ENCODE measurements around the gene GPR37L1.
A peak's percentile ranks its signal among the peaks of the same experiment; 100 is the strongest.

Gene GPR37L1

GRCh38 chr1:202130297-202130721, 7.6 kb downstream of the GPR37L1 start:
- Histone ChIP-seq H3K4me3 (ENCODE audit: low read depth, low read length) (no peak overlapping the region), H3K4me1 (ENCODE audit: control insufficient read depth, insufficient read depth, low read length) (no peaks in the 10 kb centered on the region), H3K36me3 (ENCODE audit: control insufficient read depth in 2 of 2, insufficient read depth in 1 of 2, low read length in 2 of 2) (peaks cover 16 to 30% of the 10 kb centered on the region in 2 experiments), H3K9me3 (ENCODE audit: control insufficient read depth, insufficient read depth, low read depth, low read length) (no peaks in the 10 kb centered on the region), H3K27ac (ENCODE audit: extremely low read depth, low read depth, low read length) (no peak overlapping the region)
- TF ChIP-seq, protein P1, sequence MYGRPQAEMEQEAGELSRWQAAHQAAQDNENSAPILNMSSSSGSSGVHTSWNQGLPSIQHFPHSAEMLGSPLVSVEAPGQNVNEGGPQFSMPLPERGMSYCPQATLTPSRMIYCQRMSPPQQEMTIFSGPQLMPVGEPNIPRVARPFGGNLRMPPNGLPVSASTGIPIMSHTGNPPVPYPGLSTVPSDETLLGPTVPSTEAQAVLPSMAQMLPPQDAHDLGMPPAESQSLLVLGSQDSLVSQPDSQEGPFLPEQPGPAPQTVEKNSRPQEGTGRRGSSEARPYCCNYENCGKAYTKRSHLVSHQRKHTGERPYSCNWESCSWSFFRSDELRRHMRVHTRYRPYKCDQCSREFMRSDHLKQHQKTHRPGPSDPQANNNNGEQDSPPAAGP (tag by site-specific recombination; IDR thresholded peaks at IDR 0.05): peak; percentile 54; the same call in 1 of the 2 replicates
- peak; percentile 89 for TF ChIP-seq ZFHX2 (tag by site-specific recombination; conservative IDR thresholded peaks at IDR 0.05)
- no peak for TF ChIP-seq FEZF1 (tag by site-specific recombination; IDR thresholded peaks at IDR 0.05)
- TF ChIP-seq ZNF76 (tag by site-specific recombination; IDR thresholded peaks at IDR 0.05; ENCODE audit: borderline replicate concordance, low read depth): no peak
- peak; percentile 81 for TF ChIP-seq KLF1 (tag by site-specific recombination; IDR thresholded peaks at IDR 0.05)
- peak; percentile 90 for TF ChIP-seq EGR2 (tag by site-specific recombination; IDR thresholded peaks at IDR 0.05; ENCODE audit: low read depth)
- peak; percentile 43; the same call in 1 of the 2 replicates for TF ChIP-seq GLIS1 (tag by site-specific recombination; IDR thresholded peaks at IDR 0.05)
- TF ChIP-seq SCRT2 (tag by site-specific recombination; IDR thresholded peaks at IDR 0.05): peak; percentile 77
- no peak for TF ChIP-seq ZNF558 (tag by site-specific recombination; IDR thresholded peaks at IDR 0.05)
- TF ChIP-seq ZBTB1 (tag by site-specific recombination; IDR thresholded peaks at IDR 0.05): no peak
- no peak for TF ChIP-seq ZNF830 (tag by site-specific recombination; IDR thresholded peaks at IDR 0.05; ENCODE audit: low read depth)
- peak; percentile 30; the same call in 1 of the 2 replicates for TF ChIP-seq GLIS2 (tag by site-specific recombination; IDR thresholded peaks at IDR 0.05)
- CTCF ChIA-PET: interaction anchor here (1.2 to 1.9 kb wide), 3 partner anchors 11 to 234 kb away, joined by 4 to 7 read pairs (median 6); no protein-coding TSS in a partner anchor
- POLR2A ChIA-PET: no interaction called here

- Histone ChIP-seq H3K4me3 (ENCODE audit: low read depth, low read length) (no peak overlapping the region), H3K9me3 (ENCODE audit: control insufficient read depth, insufficient read depth, low read depth, low read length) (no peaks in the 10 kb centered on the region), H3K4me1 (ENCODE audit: control insufficient read depth, insufficient read depth, low read length) (no peaks in the 10 kb centered on the region), H3K27ac (ENCODE audit: extremely low read depth, low read depth, low read length) (no peak overlapping the region), H3K36me3 (ENCODE audit: control insufficient read depth in 2 of 2, insufficient read depth in 1 of 2, low read length in 2 of 2) (peaks cover 16 to 37% of the 10 kb centered on the region in 2 experiments)
- TF ChIP-seq ZBTB48 (tag by site-specific recombination; IDR thresholded peaks at IDR 0.05) (0 out of 2 replicates have a peak, but pooled peaks have one; percentile 33), ZNF768 (tag by site-specific recombination; IDR thresholded peaks at IDR 0.05) (no peak)
- POLR2A ChIA-PET: interaction anchor here (0.8 to 1.2 kb wide), 2 partner anchors 13 to 96 kb away, joined by 3 read pairs; partner anchors contain the start of gene ARL8A
- CTCF ChIA-PET: interaction anchor here (0.6 to 1.9 kb wide), 5 partner anchors 12 to 235 kb away, joined by 3 to 7 read pairs (median 5); no protein-coding TSS in a partner anchor
Observed at GRCh38 chr1:202130816-202131522, 8.3 kb downstream of the GPR37L1 start.

DNA sequence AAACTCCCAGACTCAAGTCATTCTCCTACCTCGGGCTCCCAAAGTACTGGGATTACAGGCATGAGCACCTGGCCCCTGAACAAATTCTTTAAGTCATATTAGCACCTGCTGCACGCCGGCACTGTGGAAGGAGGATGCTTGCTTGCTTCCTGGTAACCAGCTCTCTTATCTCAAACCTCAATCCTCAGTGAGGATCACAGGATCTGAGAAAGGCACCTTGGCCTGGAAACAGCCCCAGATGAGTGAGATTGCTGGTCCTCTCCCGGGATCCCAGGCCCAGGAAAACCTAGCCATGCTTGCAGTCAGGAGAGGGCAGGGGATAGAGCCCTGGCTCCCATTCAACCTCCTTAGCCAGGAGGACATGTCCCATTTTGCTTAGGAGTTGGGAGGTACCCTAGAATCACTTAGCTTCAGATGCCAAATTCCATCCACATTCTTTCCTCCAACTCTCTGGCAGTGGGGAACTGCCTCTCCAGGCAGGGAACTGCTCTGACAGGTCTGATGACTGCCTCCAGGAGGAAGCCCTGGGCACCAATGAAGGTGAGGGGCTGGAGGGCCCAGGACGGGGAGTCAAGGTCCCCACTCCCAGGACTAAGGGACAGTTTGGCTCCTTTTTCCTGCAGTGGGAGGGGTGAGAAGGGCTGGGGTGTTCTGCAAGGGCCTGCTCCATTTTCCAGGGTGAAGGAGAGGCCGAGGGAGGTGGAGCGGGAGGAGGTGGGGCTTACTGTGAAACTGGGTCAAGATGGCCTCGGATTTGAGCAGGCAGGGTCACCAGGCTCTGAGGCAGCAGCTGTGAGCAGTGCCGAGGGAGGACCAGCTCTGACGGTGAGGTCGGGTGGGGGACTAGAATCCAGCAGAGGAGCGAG, 9.5 kb downstream of the GPR37L1 start:
- Histone ChIP-seq H3K9me3 (ENCODE audit: control insufficient read depth, insufficient read depth, low read depth, low read length) (no peaks in the 10 kb centered on the region), H3K36me3 (ENCODE audit: control insufficient read depth in 2 of 2, insufficient read depth in 1 of 2, low read length in 2 of 2) (peaks cover 16 to 41% of the 10 kb centered on the region in 2 experiments), H3K4me3 (ENCODE audit: low read depth, low read length) (no peak overlapping the region), H3K27ac (ENCODE audit: extremely low read depth, low read depth, low read length) (no peak overlapping the region), H3K4me1 (ENCODE audit: control insufficient read depth, insufficient read depth, low read length) (no peaks in the 10 kb centered on the region)
- ChIA-PET POLR2A (interaction anchor here (0.8 to 1.2 kb wide), 2 partner anchors 12 to 98 kb away, joined by 3 read pairs; partner anchors contain the start of gene ARL8A), CTCF (interaction anchor here (0.6 to 1.9 kb wide), 9 partner anchors 13 to 236 kb away, joined by 3 to 7 read pairs (median 3); no protein-coding TSS in a partner anchor)
- TF ChIP-seq, protein P2, sequence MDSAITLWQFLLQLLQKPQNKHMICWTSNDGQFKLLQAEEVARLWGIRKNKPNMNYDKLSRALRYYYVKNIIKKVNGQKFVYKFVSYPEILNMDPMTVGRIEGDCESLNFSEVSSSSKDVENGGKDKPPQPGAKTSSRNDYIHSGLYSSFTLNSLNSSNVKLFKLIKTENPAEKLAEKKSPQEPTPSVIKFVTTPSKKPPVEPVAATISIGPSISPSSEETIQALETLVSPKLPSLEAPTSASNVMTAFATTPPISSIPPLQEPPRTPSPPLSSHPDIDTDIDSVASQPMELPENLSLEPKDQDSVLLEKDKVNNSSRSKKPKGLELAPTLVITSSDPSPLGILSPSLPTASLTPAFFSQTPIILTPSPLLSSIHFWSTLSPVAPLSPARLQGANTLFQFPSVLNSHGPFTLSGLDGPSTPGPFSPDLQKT (IDR thresholded peaks at IDR 0.05; ENCODE audit: borderline replicate concordance, low read depth, low read length): no peak
- TF ChIP-seq ZNF423 (tag by site-specific recombination; IDR thresholded peaks at IDR 0.05) (no peak), ZNF23 (tag by site-specific recombination; IDR thresholded peaks at IDR 0.05; ENCODE audit: borderline replicate concordance) (no peak), ZNF398 (tag by site-specific recombination; IDR thresholded peaks at IDR 0.05) (no peak), ZNF404 (tag by site-specific recombination; IDR thresholded peaks at IDR 0.05) (no peak), ZNF843 (tag by site-specific recombination; IDR thresholded peaks at IDR 0.05) (no peak), ZBTB8A (tag by site-specific recombination; IDR thresholded peaks at IDR 0.05) (no peak), ZNF544 (tag by site-specific recombination; IDR thresholded peaks at IDR 0.05) (no peak), ZBTB7A (tag by site-specific recombination; IDR thresholded peaks at IDR 0.05; ENCODE audit: low read depth) (no peak)
- TF ChIP-seq, protein P3, sequence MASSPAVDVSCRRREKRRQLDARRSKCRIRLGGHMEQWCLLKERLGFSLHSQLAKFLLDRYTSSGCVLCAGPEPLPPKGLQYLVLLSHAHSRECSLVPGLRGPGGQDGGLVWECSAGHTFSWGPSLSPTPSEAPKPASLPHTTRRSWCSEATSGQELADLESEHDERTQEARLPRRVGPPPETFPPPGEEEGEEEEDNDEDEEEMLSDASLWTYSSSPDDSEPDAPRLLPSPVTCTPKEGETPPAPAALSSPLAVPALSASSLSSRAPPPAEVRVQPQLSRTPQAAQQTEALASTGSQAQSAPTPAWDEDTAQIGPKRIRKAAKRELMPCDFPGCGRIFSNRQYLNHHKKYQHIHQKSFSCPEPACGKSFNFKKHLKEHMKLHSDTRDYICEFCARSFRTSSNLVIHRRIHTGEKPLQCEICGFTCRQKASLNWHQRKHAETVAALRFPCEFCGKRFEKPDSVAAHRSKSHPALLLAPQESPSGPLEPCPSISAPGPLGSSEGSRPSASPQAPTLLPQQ (tag by site-specific recombination; IDR thresholded peaks at IDR 0.05): no peak
